Activated CD4-positive, alpha-beta T cell treated with anti-CD3 and anti-CD28 coated beads, Interleukin-2, Interleukin-4, amounts not matched to agents 100 ng/mL and 50 ng/mL, durations not matched to agents 16 hours and 8 hours (primary cell): ENCODE data around the gene ASNS.
"Not testable (repeated sequence)": the region's sequence is repeated elsewhere in the genome, so short reads cannot be mapped to it uniquely, and the experiment has no call there.

Experiments used
- DNase-seq: peaks from one replicate; pipeline ENCODE4 v3.0.0-alpha.2; 2020; ENCODE audit warnings: low spot score

ASNS gene, protein sequence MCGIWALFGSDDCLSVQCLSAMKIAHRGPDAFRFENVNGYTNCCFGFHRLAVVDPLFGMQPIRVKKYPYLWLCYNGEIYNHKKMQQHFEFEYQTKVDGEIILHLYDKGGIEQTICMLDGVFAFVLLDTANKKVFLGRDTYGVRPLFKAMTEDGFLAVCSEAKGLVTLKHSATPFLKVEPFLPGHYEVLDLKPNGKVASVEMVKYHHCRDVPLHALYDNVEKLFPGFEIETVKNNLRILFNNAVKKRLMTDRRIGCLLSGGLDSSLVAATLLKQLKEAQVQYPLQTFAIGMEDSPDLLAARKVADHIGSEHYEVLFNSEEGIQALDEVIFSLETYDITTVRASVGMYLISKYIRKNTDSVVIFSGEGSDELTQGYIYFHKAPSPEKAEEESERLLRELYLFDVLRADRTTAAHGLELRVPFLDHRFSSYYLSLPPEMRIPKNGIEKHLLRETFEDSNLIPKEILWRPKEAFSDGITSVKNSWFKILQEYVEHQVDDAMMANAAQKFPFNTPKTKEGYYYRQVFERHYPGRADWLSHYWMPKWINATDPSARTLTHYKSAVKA

GRCh38 chr7:97872025-97872669, at the start of gene ASNS:
Gene ASNS (minus strand): TSS chr7:97872408. CDS start chr7:97869156, 3,252 bp downstream.
- peak; percentile 94 for DNase-seq

DNA sequence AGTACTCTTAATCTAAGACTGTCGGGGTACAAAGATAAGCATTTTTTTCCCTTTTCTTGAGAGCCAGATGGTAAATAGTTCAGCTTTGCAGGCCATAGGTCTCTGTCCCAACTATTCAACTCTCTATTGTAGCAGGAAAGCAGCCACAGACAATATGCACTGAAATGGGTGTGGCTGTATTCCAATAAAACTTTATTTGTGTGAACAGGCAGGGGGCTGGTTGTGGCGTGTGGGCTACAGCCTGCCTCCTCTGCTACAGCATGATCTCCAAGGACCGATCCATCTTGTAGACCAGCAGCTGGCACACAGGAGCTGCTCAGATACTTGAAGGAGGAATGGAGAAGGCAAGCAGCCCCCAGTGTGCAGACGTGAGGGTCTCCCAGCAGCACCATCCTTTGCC, 49.0 kb upstream of the ASNS start:
- not testable (repeated sequence) for DNase-seq

DNA sequence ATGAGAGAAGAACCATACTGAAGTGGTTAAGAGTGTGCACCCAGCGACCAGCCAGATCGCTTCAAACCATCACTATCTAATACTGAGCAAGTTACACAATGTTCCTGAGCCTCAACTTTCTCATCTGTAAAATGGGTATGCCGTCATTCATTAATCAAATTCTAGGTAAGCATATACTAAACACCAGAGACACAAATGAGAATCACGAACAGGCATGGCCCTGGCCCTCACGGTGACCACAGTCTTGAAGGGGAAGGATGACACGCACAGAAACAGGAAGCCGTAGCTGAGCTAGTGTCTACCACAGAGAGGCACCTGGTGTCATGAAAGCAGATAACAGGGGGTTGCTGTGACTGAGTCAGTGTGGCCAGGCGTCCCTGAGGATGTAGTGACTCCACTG, 43.1 kb upstream of the ASNS start:
- peak; percentile 22 for DNase-seq

- not testable (repeated sequence) for DNase-seq
These were observed 40.1 kb upstream of the ASNS start for GRCh38 chr7:97912294-97912693.

DNA sequence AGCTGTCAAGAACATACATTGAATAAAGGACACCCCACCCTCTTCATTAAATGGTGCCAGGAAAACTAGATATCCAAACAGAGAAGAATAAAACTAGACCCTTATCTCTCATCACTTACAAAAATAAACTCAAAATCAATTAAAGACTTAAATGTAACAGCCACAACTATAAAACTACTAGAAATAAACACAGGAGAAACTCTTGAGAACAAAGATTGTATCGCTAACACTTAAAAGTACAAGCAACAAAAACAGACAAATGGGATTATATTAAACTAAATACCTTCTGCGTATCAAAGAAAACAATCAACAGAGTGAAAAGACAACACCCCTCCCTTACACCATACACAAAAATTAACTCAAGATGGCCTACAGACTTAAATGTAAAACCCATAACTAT, 24.7 kb upstream of the ASNS start:
- DNase-seq, result not testable (repeated sequence)

GRCh38 chr7:97891721-97892120, 19.5 kb upstream of the ASNS start:
- not testable (repeated sequence) for DNase-seq

GRCh38 chr7:97879527-97879926, 7.3 kb upstream of the ASNS start:
- not testable (repeated sequence) for DNase-seq

DNA sequence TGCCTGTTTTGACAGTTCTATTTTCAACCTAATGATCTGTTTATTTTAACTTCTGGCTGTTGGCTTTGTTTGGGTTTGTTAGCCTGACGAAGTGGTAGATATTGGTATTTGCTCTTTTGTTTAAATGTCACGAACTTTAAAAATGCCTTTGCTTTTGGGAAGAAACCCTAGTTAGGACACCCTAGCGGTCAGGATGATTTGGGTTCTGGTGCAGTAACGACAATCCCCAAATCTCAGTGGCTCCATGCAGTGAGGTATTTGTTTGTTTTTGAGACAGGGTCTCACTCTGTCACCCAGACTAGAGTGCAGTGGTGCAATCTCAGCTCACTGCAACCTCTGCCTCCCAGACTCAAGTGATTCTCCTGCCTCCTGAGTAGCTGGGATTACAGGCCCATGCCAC, 2.7 kb upstream of the ASNS start:
- DNase-seq, result not testable (repeated sequence)

- no peak for DNase-seq
These were observed 1.4 kb upstream of the ASNS start for GRCh38 chr7:97873606-97874005.

GRCh38 chr7:97871659-97872024, 566 bp downstream of the ASNS start:
- peak; percentile 34 for DNase-seq

DNA sequence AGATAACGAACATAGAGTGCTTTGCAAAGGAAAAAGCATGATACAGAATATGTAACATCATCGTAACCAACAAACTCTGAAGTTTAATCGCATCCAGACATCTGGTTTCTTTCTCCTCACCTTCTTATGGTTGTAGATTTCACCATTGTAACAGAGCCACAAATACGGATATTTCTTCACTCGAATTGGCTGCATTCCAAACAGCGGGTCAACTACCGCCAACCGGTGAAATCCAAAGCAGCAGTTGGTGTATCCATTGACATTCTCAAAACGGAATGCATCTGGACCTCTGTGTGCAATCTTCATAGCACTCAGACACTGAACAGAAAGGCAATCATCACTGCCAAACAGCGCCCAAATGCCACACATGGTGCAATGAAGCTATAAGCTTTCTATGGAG, 3.4 kb downstream of the ASNS start:
- no peak for DNase-seq

DNA sequence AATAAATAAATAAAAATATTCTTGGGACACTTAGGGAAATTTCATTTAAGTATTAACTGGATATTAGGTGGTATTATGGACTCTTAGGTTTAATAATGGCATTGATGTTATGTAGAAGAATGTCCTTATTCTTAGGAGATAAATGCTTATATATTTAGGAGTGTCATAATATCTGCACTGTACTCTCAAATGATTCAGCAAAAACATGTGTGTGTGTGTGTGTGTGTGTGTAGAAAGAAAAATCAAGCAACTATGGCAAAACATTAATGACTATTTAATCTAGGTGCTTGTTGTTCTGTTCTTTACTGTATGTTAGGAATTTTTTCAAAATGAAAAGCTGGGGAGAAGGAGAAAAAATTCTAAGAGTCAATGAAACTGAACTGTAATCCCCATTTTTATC, 3.9 kb downstream of the ASNS start:
- DNase-seq, result no peak

GRCh38 chr7:97865104-97865503, 7.1 kb downstream of the ASNS start:
- no peak for DNase-seq

DNA sequence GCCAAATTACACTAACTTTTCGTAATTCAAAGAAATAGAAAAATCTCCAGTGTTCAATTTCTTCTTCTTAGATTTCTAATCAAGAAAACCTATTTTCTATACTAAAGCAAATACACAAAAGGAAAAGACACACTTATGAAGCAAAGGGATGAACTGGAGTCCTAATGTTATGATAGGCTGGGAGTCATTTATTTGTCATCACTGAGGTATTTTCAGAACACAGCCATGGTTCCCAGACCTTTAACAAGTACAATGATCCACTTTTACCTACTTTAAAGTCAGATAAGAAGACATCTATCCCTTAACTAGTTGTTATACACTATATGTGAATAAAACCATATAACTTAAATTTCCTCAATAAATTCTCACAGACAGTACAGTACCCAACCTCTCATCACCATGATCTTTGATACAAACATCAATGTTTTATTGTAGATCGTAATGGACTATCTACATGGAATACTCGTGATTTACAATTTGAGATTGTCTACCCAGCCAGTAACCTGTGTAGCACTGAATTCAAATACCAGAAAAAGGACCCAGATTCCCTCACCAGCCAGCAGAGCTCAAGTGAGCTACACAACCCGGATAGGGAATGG, 12.5 kb downstream of the ASNS start:
- DNase-seq, result no peak

- DNase-seq, result no peak
These were observed 14.0 kb downstream of the ASNS start for GRCh38 chr7:97858221-97858620.

- DNase-seq, result no peak
These were observed 14.7 kb downstream of the ASNS start for GRCh38 chr7:97857544-97857943.

- no peak for DNase-seq
These were observed 20.5 kb downstream of the ASNS start for GRCh38 chr7:97851683-97852082.

GRCh38 chr7:97850262-97851031, 21.8 kb downstream of the ASNS start:
- not testable (repeated sequence) for DNase-seq

DNA sequence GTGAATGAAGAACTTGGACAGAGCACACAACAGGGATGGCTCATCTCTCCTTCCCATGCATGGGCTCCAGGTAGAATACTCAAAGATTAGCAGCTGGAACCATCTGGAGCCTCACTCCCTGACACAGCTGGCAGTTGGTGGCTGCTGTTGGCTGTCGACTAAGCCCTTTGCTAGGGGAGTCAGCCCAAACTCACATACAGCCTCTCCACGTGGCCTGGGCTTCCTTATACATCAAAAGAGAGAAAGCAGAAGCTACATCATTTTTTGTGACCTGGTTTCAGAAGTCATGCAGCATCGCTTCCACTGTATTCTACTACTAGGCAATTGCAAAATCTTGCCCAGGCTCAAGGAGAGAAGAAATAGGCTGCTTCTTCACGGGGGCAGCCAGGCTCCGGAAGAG, 24.4 kb downstream of the ASNS start:
- DNase-seq, result no peak

DNA sequence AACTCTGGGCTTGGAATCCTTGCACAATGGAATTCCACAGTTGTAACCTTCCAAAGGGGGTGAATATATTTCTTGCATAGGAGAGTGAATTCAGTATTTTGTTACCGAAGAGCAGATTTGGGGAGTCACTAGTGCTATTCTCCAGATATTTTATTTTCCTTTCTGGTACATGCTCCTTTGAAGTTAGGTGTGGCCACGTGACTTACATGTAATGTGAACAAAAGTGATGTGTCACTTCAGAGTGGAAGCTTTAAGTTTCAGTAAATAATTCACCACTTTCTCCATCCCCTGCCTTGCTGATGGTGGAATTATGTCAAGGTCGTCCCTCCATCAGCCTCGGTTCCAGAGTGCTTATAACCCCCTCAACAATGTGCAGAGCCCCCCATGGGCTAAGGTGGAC, 25.3 kb downstream of the ASNS start:
- no peak for DNase-seq

DNA sequence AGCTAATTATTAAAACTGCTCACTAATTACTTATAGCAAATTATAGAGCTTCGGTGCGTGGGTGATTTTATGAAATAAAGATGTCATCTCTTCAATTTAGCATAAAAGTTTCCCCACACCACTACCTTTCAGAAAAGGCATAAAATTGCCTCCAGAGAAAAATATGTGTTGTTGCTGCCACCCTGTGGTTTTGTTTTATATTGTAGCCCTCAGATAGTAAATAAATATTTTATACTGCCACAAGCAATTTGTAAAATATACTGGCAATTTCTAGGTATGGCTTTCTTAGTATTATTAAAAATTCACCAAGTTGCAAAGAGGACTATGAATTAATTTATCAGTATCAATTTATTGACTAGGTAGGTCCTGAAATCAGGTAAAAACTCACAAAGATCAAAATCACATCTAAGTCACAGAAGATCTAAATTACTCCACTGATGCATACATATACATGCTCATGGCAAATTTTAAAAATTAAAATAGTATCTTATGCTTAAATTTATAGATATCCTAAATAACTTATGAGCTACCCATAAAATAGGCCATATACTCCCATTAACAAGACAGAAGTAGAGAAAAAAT, 26.5 kb downstream of the ASNS start:
- DNase-seq, result peak; percentile 33

DNA sequence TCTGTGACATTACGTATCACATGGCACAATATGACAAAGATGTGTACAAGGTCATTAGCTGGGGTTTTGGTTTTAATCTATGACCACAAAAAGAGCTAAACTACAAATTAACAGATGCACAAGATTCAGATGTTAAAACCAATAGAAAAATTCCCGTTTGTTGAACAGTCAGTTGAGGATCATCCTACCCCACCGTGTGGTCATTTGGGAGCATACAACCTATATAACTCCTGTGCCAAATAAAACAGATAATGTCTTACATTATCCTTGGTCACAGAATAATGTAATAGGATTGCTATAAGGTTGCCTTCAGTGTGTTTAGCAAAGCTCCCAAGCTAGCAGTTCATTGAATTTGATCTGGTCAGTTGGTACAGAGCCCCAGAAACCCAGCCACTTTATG, 28.2 kb downstream of the ASNS start:
- DNase-seq, result no peak
